SK-N-SH (cell line): ENCODE measurements around the gene GPR149.

Source experiments
- FOXJ3 ChIP-seq: sonication (generic); formaldehyde crosslinking; IDR thresholded peaks from 2 replicates; pipeline ENCODE4 v1.5.1; 2020; ENCODE audit warnings: mild to moderate bottlenecking, missing genetic modification reagents
- MXI1 ChIP-seq: IDR thresholded peaks from 2 replicates; pipeline ENCODE4 v1.6.1; 2012; ENCODE audit warnings: mild to moderate bottlenecking, low read depth, low read length, improper control_type of control experiment
- NRF1 ChIP-seq: IDR thresholded peaks from 2 replicates; pipeline ENCODE4 v1.6.1; 2012; ENCODE audit warnings: low read depth, mild to moderate bottlenecking, low read length
- RCOR1 ChIP-seq: fragments of 150-350 bp; IDR thresholded peaks from 2 replicates; pipeline ENCODE4 v1.6.1; 2017; ENCODE audit warnings: antibody characterized with exemption, low read length
- SMC3 ChIP-seq: IDR thresholded peaks from 2 replicates; pipeline ENCODE4 v1.6.1; 2012; ENCODE audit warnings: low read depth, low read length, improper control_type of control experiment
- TF ChIP-seq, protein P1 (sequence below): fragments of 200-600 bp; sonication (generic); IDR thresholded peaks from 2 replicates; pipeline ENCODE4 v1.6.1; 2017; ENCODE audit warnings: antibody characterized with exemption, mild to moderate bottlenecking, moderate library complexity

- TF ChIP-seq MXI1: no peak
- TF ChIP-seq, protein P1, sequence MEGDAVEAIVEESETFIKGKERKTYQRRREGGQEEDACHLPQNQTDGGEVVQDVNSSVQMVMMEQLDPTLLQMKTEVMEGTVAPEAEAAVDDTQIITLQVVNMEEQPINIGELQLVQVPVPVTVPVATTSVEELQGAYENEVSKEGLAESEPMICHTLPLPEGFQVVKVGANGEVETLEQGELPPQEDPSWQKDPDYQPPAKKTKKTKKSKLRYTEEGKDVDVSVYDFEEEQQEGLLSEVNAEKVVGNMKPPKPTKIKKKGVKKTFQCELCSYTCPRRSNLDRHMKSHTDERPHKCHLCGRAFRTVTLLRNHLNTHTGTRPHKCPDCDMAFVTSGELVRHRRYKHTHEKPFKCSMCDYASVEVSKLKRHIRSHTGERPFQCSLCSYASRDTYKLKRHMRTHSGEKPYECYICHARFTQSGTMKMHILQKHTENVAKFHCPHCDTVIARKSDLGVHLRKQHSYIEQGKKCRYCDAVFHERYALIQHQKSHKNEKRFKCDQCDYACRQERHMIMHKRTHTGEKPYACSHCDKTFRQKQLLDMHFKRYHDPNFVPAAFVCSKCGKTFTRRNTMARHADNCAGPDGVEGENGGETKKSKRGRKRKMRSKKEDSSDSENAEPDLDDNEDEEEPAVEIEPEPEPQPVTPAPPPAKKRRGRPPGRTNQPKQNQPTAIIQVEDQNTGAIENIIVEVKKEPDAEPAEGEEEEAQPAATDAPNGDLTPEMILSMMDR: peak; percentile 69
- no peak for TF ChIP-seq RCOR1
- no peak for TF ChIP-seq NRF1
- TF ChIP-seq FOXJ3: no peak
- peak; percentile 25; the same call in 1 of the 2 replicates for TF ChIP-seq SMC3
Measured at GRCh38 chr3:154334973-154335420, 95.0 kb downstream of the GPR149 start.
